ENCODE data around the gene WBP4.

DNA sequence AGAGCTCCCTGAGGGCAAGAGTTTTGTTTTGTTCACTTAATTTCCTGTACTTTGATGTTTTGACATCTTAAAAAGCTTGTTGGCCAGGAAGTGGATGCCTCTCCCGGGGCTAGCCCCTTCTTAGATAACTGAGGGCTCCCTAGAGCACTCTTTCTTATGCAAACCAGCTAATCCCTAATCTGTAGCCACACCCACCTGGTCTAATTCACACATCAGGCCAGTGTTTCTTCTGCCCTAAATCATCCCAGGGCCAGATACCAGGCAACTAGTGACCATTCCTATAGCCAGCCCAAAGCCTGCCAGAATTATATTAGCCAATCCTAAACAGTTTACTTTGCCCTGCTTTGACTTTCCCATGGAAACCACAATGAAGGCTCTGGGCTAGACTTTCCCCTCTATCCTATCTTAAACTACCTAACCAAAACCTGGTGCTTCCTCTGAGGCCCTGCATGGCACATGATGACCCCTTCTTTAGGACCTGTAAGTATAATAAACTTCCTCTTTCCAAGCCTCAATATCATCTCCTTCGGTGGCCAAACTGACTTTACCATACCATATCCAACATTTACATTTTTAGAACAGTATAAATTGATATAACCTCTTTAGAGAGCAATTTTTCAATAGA, 24.8 kb downstream of the WBP4 start:
- TF ChIP-seq, protein P1, sequence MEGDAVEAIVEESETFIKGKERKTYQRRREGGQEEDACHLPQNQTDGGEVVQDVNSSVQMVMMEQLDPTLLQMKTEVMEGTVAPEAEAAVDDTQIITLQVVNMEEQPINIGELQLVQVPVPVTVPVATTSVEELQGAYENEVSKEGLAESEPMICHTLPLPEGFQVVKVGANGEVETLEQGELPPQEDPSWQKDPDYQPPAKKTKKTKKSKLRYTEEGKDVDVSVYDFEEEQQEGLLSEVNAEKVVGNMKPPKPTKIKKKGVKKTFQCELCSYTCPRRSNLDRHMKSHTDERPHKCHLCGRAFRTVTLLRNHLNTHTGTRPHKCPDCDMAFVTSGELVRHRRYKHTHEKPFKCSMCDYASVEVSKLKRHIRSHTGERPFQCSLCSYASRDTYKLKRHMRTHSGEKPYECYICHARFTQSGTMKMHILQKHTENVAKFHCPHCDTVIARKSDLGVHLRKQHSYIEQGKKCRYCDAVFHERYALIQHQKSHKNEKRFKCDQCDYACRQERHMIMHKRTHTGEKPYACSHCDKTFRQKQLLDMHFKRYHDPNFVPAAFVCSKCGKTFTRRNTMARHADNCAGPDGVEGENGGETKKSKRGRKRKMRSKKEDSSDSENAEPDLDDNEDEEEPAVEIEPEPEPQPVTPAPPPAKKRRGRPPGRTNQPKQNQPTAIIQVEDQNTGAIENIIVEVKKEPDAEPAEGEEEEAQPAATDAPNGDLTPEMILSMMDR (IDR thresholded peaks at IDR 0.05), result no peak
- no peak for TF ChIP-seq POLR2A (IDR thresholded peaks at IDR 0.05)

Data from right lobe of liver (tissue), 4 donors.